ENCODE measurements around the gene FAM47E. TPM values are rescaled to one million over a fixed set of nuclear protein-coding genes. Genes with fewer than 3 reads are reported as not detected.
"Not testable (repeated sequence)": the region's sequence is repeated elsewhere in the genome, so short reads cannot be mapped to it uniquely, and the experiment has no call there.

The FAM47E gene
- total RNA-seq, 4 donors from 2014 or later, result 0.30 to 5.3 (median 0.98) TPM

DNA sequence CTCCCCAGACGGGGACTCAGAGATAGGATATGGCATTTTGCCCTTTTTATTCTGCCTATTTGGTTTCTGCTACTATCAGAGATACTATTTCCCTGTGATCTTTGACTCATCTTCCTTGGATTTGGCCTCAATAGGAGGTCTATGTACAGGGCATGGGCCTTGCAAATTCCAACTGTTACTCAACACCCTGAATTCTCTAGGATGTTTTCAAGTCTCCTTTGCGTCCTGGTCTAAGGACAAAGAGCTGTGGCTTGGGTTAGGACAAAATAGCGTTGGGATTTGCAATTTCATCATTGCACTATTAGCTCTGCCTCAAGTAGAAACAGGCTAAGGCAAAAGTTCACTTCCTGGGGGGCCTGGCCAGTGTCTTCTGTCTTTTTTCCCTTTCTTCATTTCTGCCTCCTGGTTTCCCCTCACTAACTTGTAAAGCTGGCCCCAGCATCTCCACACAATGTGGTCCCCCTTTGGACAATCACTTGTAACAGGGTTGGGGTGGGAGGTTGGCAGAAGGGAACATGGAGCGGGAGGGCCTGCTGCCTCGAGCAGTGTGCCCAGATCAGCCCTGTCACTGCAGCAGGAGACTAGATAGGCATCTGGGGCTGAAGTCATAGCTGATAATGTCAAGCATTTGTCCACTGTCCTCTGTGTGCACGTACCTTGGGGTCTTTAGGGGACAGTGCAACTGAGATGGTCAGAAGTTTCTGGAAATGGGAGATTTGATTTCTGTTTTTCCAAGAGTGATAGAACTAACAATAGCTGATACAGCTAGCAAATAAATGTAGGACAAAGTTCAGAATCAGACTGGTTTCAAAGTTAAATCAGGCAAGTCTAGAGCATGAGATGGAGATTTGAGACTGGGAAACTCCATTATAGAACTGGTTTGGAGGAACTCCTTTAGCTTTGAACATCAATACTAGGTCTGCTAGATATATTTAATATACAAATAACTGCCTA lies 29.2 kb downstream of the FAM47E start:
- H3K36me3 ChIP-seq, result no peaks in the 10 kb centered on the region
- DNase-seq (ENCODE audit: low spot score in 2 of 2), result no peak
- 85% methylated on average over 6 of the region's 6 CpGs for WGBS
- no peak overlapping the region for H3K4me3 ChIP-seq
- H3K27me3 ChIP-seq, result no peaks in the 10 kb centered on the region
- no peaks in the 10 kb centered on the region for H3K9me3 ChIP-seq
- no peak for TF ChIP-seq EP300 (IDR thresholded peaks at IDR 0.05)
- TF ChIP-seq POLR2A (IDR thresholded peaks at IDR 0.05), result no peak
- TF ChIP-seq POLR2AphosphoS5 (IDR thresholded peaks at IDR 0.05), result no peak
- TF ChIP-seq, protein P1, sequence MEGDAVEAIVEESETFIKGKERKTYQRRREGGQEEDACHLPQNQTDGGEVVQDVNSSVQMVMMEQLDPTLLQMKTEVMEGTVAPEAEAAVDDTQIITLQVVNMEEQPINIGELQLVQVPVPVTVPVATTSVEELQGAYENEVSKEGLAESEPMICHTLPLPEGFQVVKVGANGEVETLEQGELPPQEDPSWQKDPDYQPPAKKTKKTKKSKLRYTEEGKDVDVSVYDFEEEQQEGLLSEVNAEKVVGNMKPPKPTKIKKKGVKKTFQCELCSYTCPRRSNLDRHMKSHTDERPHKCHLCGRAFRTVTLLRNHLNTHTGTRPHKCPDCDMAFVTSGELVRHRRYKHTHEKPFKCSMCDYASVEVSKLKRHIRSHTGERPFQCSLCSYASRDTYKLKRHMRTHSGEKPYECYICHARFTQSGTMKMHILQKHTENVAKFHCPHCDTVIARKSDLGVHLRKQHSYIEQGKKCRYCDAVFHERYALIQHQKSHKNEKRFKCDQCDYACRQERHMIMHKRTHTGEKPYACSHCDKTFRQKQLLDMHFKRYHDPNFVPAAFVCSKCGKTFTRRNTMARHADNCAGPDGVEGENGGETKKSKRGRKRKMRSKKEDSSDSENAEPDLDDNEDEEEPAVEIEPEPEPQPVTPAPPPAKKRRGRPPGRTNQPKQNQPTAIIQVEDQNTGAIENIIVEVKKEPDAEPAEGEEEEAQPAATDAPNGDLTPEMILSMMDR (IDR thresholded peaks at IDR 0.05), result no peak
- H3K4me1 ChIP-seq, result no peaks in the 10 kb centered on the region
- no peak overlapping the region for H3K27ac ChIP-seq

DNA sequence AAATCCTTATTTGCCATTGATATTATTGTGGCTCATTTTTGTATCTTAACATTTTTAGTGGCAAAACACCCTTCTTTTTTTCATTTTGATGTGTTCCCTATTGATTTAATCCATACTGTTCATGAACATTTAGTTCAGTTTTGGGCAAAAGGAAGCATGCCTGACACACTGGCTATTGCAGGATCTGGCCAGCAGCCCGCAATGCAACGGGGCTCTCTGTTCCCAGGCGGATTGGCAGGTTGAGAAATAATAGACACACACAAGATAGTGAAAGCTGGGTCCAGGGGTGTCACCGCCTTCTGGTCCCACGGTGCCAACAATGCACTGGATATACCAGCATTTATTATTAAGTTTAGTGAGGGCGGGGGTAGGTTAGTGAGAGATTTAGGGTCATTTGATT lies 30.1 kb downstream of the FAM47E start:
- not testable (repeated sequence) for H3K27ac ChIP-seq; H3K4me1 ChIP-seq; H3K36me3 ChIP-seq; H3K27me3 ChIP-seq; H3K4me3 ChIP-seq; H3K9me3 ChIP-seq; DNase-seq (ENCODE audit: low spot score in 2 of 2)
- 62% methylated on average over 6 of the region's 6 CpGs for WGBS

DNA sequence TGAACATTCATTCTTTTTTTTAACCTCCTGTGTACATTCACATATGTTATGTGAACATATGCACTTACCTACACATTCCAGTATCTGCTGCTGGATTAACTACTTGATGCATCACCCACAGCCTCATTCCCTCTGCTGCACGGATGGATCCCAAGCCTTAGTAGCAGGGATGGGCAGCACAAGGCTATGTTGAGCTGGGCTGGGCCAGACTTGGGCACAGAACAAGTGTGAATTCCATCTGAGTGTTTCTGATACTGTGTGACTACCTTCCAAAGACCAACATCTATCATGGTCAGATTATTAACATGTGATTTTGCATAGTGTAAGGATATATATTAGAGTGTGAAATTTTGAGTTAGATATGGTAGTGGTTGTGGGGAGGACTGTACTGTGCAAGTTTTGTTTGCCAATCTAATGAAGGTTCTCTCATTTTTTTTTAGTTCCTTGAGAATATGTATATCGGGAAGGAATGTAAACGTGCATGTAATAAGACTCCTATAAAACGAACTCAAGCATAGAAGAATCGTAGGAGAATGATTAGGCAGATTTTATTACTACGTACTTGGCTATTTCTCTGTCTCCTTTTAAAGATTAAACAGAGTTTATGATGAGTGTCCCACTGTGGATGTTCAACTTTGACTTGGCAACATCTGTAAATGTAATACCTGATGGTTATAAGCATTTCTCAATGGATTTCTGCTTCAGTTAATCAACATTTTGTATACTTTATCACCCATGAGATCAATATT lies 31.6 kb downstream of the FAM47E start:
- no peak for DNase-seq (ENCODE audit: low spot score in 2 of 2)
- WGBS, result 78% methylated on average over 6 of the region's 6 CpGs
- TF ChIP-seq, protein P1 (IDR thresholded peaks at IDR 0.05), result no peak
- TF ChIP-seq EP300 (IDR thresholded peaks at IDR 0.05), result no peak
- TF ChIP-seq POLR2A (IDR thresholded peaks at IDR 0.05), result no peak
- TF ChIP-seq POLR2AphosphoS5 (IDR thresholded peaks at IDR 0.05), result no peak

DNA sequence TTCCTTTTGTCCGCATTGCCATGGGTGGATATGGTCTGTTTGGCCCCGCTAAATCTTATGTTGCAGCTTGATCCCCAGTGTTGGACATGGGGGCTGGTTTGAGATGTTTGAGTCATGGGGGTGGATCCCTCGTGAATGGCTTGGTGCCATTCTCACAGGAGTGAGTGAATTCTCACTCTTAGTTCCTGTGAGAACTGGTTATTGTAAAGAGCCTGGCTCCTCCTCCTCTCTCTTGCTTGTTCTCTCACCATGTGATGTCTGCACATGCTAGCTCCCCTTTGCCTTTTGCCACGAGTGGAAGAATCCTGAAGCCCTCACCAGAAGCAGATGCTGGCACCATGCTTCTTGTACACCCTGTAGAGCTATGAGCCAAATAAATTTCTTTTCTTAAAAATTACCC lies 32.4 kb downstream of the FAM47E start:
- no peaks in the 10 kb centered on the region for H3K9me3 ChIP-seq
- H3K36me3 ChIP-seq, result no peaks in the 10 kb centered on the region

More for the DNA sequence above, 31.6 kb downstream of the FAM47E start:
- no peak overlapping the region for H3K27ac ChIP-seq
- H3K9me3 ChIP-seq, result no peaks in the 10 kb centered on the region
- H3K4me3 ChIP-seq, result no peak overlapping the region
- no peaks in the 10 kb centered on the region for H3K36me3 ChIP-seq
- H3K4me1 ChIP-seq, result no peaks in the 10 kb centered on the region
- no peaks in the 10 kb centered on the region for H3K27me3 ChIP-seq

DNA sequence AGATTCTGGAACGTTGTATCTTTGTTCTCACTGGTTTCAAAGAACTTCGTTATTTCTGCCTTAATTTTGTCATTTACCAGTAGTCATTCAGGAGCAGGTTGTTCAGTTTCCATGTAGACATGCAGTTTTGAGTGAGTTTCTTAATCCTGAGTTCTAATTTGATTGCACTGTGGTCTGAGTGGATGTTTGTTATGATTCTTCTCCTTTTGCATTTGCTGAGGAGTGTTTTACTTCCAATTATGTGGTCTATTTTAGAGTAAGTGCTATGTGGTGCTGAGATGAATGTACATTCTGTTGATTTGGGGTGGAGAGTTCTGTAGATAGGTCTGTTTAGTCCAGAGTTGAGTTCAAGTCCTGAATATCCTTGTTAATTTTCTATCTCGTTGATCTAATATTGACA lies 36.3 kb downstream of the FAM47E start:
- not testable (repeated sequence) for H3K4me1 ChIP-seq; H3K9me3 ChIP-seq; DNase-seq (ENCODE audit: low spot score in 2 of 2); H3K36me3 ChIP-seq; H3K27me3 ChIP-seq; H3K27ac ChIP-seq; H3K4me3 ChIP-seq
- WGBS, result 83% methylated on average over 3 of the region's 3 CpGs

More for the DNA sequence above, 32.4 kb downstream of the FAM47E start:
- Histone ChIP-seq H3K27ac (no peak overlapping the region), H3K4me3 (no peak overlapping the region), H3K4me1 (no peaks in the 10 kb centered on the region), H3K27me3 (no peaks in the 10 kb centered on the region)
- WGBS, result 75% methylated on average over 4 of the region's 4 CpGs
- DNase-seq (ENCODE audit: low spot score in 2 of 2), result no peak
- TF ChIP-seq, protein P1 (IDR thresholded peaks at IDR 0.05), result no peak
- no peak for TF ChIP-seq POLR2A (IDR thresholded peaks at IDR 0.05)
- TF ChIP-seq EP300 (IDR thresholded peaks at IDR 0.05), result no peak
- no peak for TF ChIP-seq POLR2AphosphoS5 (IDR thresholded peaks at IDR 0.05)

DNA sequence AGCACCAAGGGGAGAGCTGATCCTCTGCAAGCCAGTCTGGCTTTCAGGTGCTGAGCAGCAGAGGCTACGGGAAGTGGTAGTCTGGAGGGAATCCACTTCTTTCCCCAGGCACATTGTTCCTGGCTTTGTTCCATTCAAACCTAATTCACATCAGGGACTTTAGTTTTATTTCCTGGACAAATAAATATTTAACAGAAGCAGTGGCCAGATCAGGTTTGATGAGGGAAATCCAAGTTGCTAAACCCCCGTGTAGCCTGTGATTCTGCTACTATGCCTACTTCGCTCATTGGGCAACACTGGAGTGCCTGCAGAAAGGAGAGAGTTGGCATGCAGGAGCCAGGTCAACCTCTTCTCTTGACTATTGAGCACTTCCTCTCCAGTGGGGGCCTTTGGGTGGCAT lies 41.2 kb downstream of the FAM47E start:
- TF ChIP-seq POLR2AphosphoS5 (IDR thresholded peaks at IDR 0.05), result no peak
- TF ChIP-seq EP300 (IDR thresholded peaks at IDR 0.05), result no peak
- TF ChIP-seq, protein P1 (IDR thresholded peaks at IDR 0.05), result no peak
- TF ChIP-seq POLR2A (IDR thresholded peaks at IDR 0.05), result no peak
- 80% methylated on average over 3 of the region's 3 CpGs for WGBS

More for the DNA sequence above, 41.2 kb downstream of the FAM47E start:
- Histone ChIP-seq H3K36me3 (no peaks in the 10 kb centered on the region), H3K27ac (no peak overlapping the region), H3K9me3 (no peaks in the 10 kb centered on the region), H3K4me3 (no peak overlapping the region), H3K4me1 (no peaks in the 10 kb centered on the region), H3K27me3 (no peaks in the 10 kb centered on the region)
- DNase-seq (ENCODE audit: low spot score in 2 of 2), result no peak

All from suprapubic skin (tissue), 4 donors.